H1 (cell line): ENCODE data around the gene ENTPD1. TPM values are rescaled to one million over a fixed set of nuclear protein-coding genes. Genes with fewer than 3 reads are reported as not detected.

ENCODE experiments used
- CTCF ChIA-PET: fragments of 300-600 bp; sonication (Branson Sonifier 250); formaldehyde crosslinking; loops from one replicate; lab custom pipeline; 2021; ENCODE audit not compliant: partially characterized antibody; lab: Charles Lee
- POLR2A ChIA-PET: fragments of 300-600 bp; sonication (Branson Sonifier 250); formaldehyde crosslinking; loops from one replicate; lab custom pipeline; 2021; ENCODE audit warnings: inconsistent platforms; ENCODE audit not compliant: partially characterized antibody; lab: Charles Lee
- DNase-seq, 2 experiments: peaks; one replicate each; pipeline versions ENCODE4 v3.0.0 to v3.0.0-alpha.2; 2010 to 2022; ENCODE audit warnings: low spot score in 2 of 2, low read depth in 1 of 2, mixed read lengths in 1 of 2
- FAIRE-seq: peaks from 2 replicates; lab custom pipeline; 2011; peaks lifted over from hg19 to GRCh38; lab: Jason Lieb, UNC
- H2AFZ ChIP-seq: 2 replicates; pipeline ENCODE4 v1.8.1; 2012; ENCODE audit warnings: low read length, inconsistent platforms
- H2AK5ac ChIP-seq: 2 replicates; pipeline ENCODE4 v1.6.1; 2013; ENCODE audit warnings: low read depth, low read length
- H2BK120ac ChIP-seq: replicated peaks from 2 replicates; pipeline ENCODE3; 2013; ENCODE audit warnings: low read depth, low read length, inconsistent platforms
- H2BK12ac ChIP-seq: 2 replicates; pipeline ENCODE4 v1.6.1; 2013; ENCODE audit warnings: low read depth, low read length
- H2BK15ac ChIP-seq: 2 replicates; pipeline ENCODE4 v1.6.1; 2013; ENCODE audit warnings: low read length
- H2BK20ac ChIP-seq: 2 replicates; pipeline ENCODE4 v1.6.1; 2013; ENCODE audit warnings: low read length
- H2BK5ac ChIP-seq: 2 replicates; pipeline ENCODE4 v1.6.1; 2013; ENCODE audit warnings: low read depth, low read length
- H3K14ac ChIP-seq: 2 replicates; pipeline ENCODE4 v1.6.1; 2013; ENCODE audit warnings: inconsistent platforms; ENCODE audit not compliant: insufficient read length
- H3K18ac ChIP-seq: 2 replicates; pipeline ENCODE4 v1.6.1; 2013; ENCODE audit warnings: low read length; ENCODE audit errors: extremely low read depth
- H3K23ac ChIP-seq: 2 replicates; pipeline ENCODE4 v1.6.1; 2013; ENCODE audit warnings: inconsistent platforms; ENCODE audit not compliant: insufficient read length
- H3K23me2 ChIP-seq: 2 replicates; pipeline ENCODE4 v1.6.1; 2013; ENCODE audit warnings: low read depth, low read length
- H3K27ac ChIP-seq: 2 replicates; pipeline ENCODE4 v1.6.1; 2011; ENCODE audit warnings: low read depth, low read length, inconsistent platforms
- H3K27me3 ChIP-seq, 4 experiments: replicated peaks in 1 of 4; 1 replicate in 1 of 4; 2 replicates in 3 of 4; pipeline versions ENCODE4 v1.6.1 to v1.8.1; 2011 to 2013; ENCODE audit warnings: low read length in 3 of 4, mild to moderate bottlenecking in 3 of 4, inconsistent platforms in 2 of 4, mixed read lengths in 2 of 4, moderate library complexity in 1 of 4; ENCODE audit not compliant: control insufficient read depth in 3 of 4, insufficient read depth in 3 of 4; ENCODE audit errors: extremely low read depth in 1 of 4
- H3K36me3 ChIP-seq, 4 experiments: 2 replicates each; pipeline versions ENCODE4 v1.6.1 to v1.8.1; 2011 to 2013; ENCODE audit warnings: mild to moderate bottlenecking in 4 of 4, low read length in 3 of 4, moderate library complexity in 2 of 4, control low read depth in 1 of 4, inconsistent platforms in 1 of 4; ENCODE audit not compliant: insufficient read depth in 4 of 4, control insufficient read depth in 2 of 4
- H3K4ac ChIP-seq: replicated peaks from 2 replicates; pipeline ENCODE3; 2013; ENCODE audit warnings: low read length, low read depth, mixed read lengths, inconsistent platforms; ENCODE audit not compliant: insufficient read length
- H3K4me1 ChIP-seq, 4 experiments: replicated peaks in 1 of 4; 1 replicate in 1 of 4; 2 replicates in 3 of 4; pipeline versions ENCODE4 v1.6.1 to v1.8.1; 2011 to 2013; ENCODE audit warnings: low read length in 3 of 4, inconsistent platforms in 2 of 4, mixed read lengths in 1 of 4; ENCODE audit not compliant: insufficient read depth in 4 of 4, control insufficient read depth in 3 of 4
- H3K4me2 ChIP-seq, 2 experiments: 2 replicates each; pipeline versions ENCODE4 v1.6.1 to v1.8.1; 2011 to 2013; ENCODE audit warnings: low read depth in 2 of 2, low read length in 2 of 2, control low read depth in 1 of 2, inconsistent platforms in 1 of 2, mild to moderate bottlenecking in 1 of 2; ENCODE audit not compliant: insufficient read depth in 1 of 2
- H3K4me3 ChIP-seq, 4 experiments: fragments of 200-600, 300-600 bp in 1 of 4; sonication (generic), shearing (Covaris generic), sonication (Bioruptor Twin) in 1 of 4; 2 replicates each; pipeline versions ENCODE4 v1.5.1 to v1.8.1; 2011 to 2016; ENCODE audit warnings: low read length in 4 of 4, low read depth in 3 of 4, control low read depth in 2 of 4, inconsistent platforms in 2 of 4, mild to moderate bottlenecking in 2 of 4, mixed read lengths in 1 of 4, moderate library complexity in 1 of 4; ENCODE audit not compliant: insufficient read depth in 2 of 4; ENCODE audit errors: extremely low read depth in 1 of 4
- H3K56ac ChIP-seq: replicated peaks from 2 replicates; pipeline ENCODE3; 2013; ENCODE audit warnings: low read depth, mild to moderate bottlenecking, mixed read lengths, low read length, inconsistent platforms; ENCODE audit not compliant: insufficient read length
- H3K79me1 ChIP-seq: 2 replicates; pipeline ENCODE4 v1.6.1; 2013; ENCODE audit warnings: low read depth, low read length, control low read depth
- H3K79me2 ChIP-seq, 2 experiments: 2 replicates each; pipeline versions ENCODE4 v1.6.1 to v1.8.1; 2012 to 2013; ENCODE audit warnings: low read length in 2 of 2, mild to moderate bottlenecking in 2 of 2, inconsistent platforms in 1 of 2; ENCODE audit not compliant: insufficient read depth in 2 of 2, control insufficient read depth in 1 of 2
- H3K9ac ChIP-seq, 4 experiments: replicated peaks in 1 of 4; 1 replicate in 1 of 4; 2 replicates in 3 of 4; pipeline versions ENCODE4 v1.6.1 to v1.8.1; 2011 to 2013; ENCODE audit warnings: low read depth in 3 of 4, low read length in 3 of 4, control low read depth in 2 of 4, mild to moderate bottlenecking in 2 of 4, moderate library complexity in 2 of 4, inconsistent platforms in 1 of 4; ENCODE audit errors: extremely low read depth in 1 of 4
- H3K9me3 ChIP-seq, 2 experiments: 2 replicates each; pipeline versions ENCODE4 v1.6.1 to v1.8.1; 2012 to 2013; ENCODE audit warnings: mild to moderate bottlenecking in 2 of 2, moderate library complexity in 2 of 2, control low read depth in 1 of 2, inconsistent platforms in 1 of 2, low read depth in 1 of 2, low read length in 1 of 2, mixed read lengths in 1 of 2; ENCODE audit not compliant: insufficient read depth in 2 of 2
- H4K20me1 ChIP-seq, 2 experiments: replicated peaks in 1 of 2; 2 replicates each; pipeline versions ENCODE3 to v1.8.1; 2011 to 2013; ENCODE audit warnings: inconsistent platforms in 2 of 2, low read length in 2 of 2, mild to moderate bottlenecking in 1 of 2; ENCODE audit not compliant: insufficient read depth in 2 of 2, control insufficient read depth in 1 of 2
- H4K5ac ChIP-seq: 2 replicates; pipeline ENCODE4 v1.6.1; 2013; ENCODE audit warnings: low read length, low read depth, mixed read lengths, inconsistent platforms; ENCODE audit not compliant: insufficient read length
- H4K8ac ChIP-seq: 2 replicates; pipeline ENCODE4 v1.8.0; 2013; ENCODE audit warnings: mild to moderate bottlenecking, moderate library complexity, low read length, inconsistent platforms; ENCODE audit not compliant: insufficient read depth; ENCODE audit errors: extremely low read depth
- H4K91ac ChIP-seq: replicated peaks from 2 replicates; pipeline ENCODE3; 2013; ENCODE audit warnings: low read length, mixed read lengths, inconsistent platforms; ENCODE audit not compliant: insufficient read length
- CTBP2 ChIP-seq: IDR thresholded peaks from 2 replicates; pipeline ENCODE4 v1.7.0; 2011; ENCODE audit warnings: borderline replicate concordance, mild to moderate bottlenecking, moderate library complexity, mixed read lengths, low read length; ENCODE audit not compliant: insufficient read depth, insufficient read length
- KDM5A ChIP-seq: fragments of 200-600 bp; IDR thresholded peaks from 2 replicates; pipeline ENCODE4 v1.7.1; 2012; ENCODE audit warnings: mild to moderate bottlenecking, low read length, inconsistent platforms, mixed read lengths
- SUZ12 ChIP-seq: fragments of 200-600 bp; sonication (generic); IDR thresholded peaks from 2 replicates; pipeline ENCODE4 v1.6.1; 2012; ENCODE audit warnings: mild to moderate bottlenecking, inconsistent platforms, low read length, moderate library complexity, mixed read lengths
- WGBS, 2 experiments: shearing (Covaris generic) in 1 of 2; methylation state at CpG; one replicate each; pipeline versions ENCODE4 v1.1.6 to v1.1.7; 2013 to 2015; ENCODE audit warnings: low lambda C conversion rate in 2 of 2, mixed read lengths in 2 of 2, inconsistent platforms in 1 of 2, low coverage in 1 of 2, missing lambda C conversion rate in 1 of 2; ENCODE audit not compliant: insufficient replicate concordance in 2 of 2, insufficient coverage in 1 of 2, insufficient read length in 1 of 2; ENCODE audit errors: extremely low coverage in 1 of 2, missing lambda C conversion rate in 1 of 2; 5-methylcytosine and 5-hydroxymethylcytosine counted together
- polyA plus RNA-seq, 7 experiments: library from polyadenylated mRNA; depleted of rRNA in 3 of 7; stranded (reverse) in 5 of 7; unstranded in 2 of 7; fragments of >200 nt in 5 of 7; fragments of 200-250 nt in 2 of 7; gene quantifications; 1 replicate in 5 of 7; 2 replicates in 1 of 7; 4 replicates in 1 of 7; pipeline versions ENCODE4 v1.2.1 to v1.2.3, GENCODE V29; 2011 to 2013; ENCODE audit warnings: missing spikeins in 2 of 7, mixed read lengths in 2 of 7
- total RNA-seq: library from RNA; stranded (reverse); fragmentation: NEBNext Ultra II Directional; extraction: Animal tissue kit (Norgen Biotek cat#: 25700); gene quantifications from 2 replicates; pipeline ENCODE4 v1.2.1, GENCODE V29; 2021

ENTPD1 gene
- total and polyA plus RNA-seq, 2 of the 8 experiments (the other 6 are each of a cell fraction or from before 2014, with no cell fraction given), result 2.2 to 2.5 TPM

DNA sequence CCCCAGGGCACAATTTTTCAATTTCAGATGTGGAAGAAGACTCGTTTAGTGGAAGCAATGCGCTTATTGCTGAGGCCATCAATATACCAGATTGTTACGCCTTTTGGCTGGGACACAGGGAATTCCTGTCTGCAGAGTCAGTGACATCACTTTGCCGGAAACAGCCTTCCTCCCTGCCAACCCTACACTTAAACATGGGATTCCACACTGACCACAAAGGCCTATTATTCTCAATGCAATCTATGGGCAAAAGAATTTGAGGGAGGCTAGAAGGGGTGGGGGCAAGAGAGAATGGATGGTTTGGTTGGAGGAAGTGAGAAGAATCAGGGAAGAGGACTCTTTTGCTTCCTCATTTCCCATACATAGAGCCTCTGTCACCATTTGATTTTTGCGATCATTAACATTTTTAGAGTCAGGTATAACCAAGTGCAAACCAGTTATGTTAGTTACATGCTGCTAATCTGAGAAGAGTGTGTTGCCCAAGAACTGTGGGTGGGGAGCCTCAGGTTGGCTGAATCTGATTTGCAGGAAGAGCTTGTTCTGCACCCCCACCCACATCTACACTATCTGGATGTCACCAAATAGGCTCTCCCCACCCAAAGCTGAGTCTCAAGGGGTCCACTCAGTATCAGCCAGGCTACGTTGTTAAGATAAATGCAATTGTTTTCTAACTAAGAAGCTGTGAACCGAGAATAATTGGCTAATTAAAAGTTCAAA, 58.2 kb downstream of the ENTPD1 start:
- Histone ChIP-seq H3K4me2 (no peak overlapping the region), H2BK120ac (no peak overlapping the region), H3K79me2 (no peaks in the 10 kb centered on the region), H3K79me1 (no peaks in the 10 kb centered on the region), H4K5ac (no peak overlapping the region), H3K23ac (no peak overlapping the region), H4K20me1 (no peaks in the 10 kb centered on the region), H3K23me2 (no peaks in the 10 kb centered on the region), H3K56ac (no peak overlapping the region), H3K36me3 (peaks cover 0 to 4% (median 0%) of the 10 kb centered on the region in 4 experiments; a peak in 2 of 8 replicates), H3K27ac (no peak overlapping the region), H3K9ac (no peak overlapping the region), H3K4me3 (no peak overlapping the region), H2BK12ac (no peak overlapping the region), H2BK20ac (no peak overlapping the region), H3K4me1 (no peaks in the 10 kb centered on the region), H3K18ac (no peak overlapping the region), H2BK15ac (no peak overlapping the region), H2BK5ac (no peak overlapping the region), H3K14ac (no peak overlapping the region), H2AFZ (no peak overlapping the region), H3K4ac (no peak overlapping the region), H4K8ac (no peak overlapping the region), H3K27me3 (no peaks in the 10 kb centered on the region), H2AK5ac (no peak overlapping the region), H4K91ac (no peak overlapping the region), H3K9me3 (peaks cover 0 to 18% of the 10 kb centered on the region in 2 experiments; a peak in 3 of 4 replicates)
- TF ChIP-seq CTBP2 (no peak), SUZ12 (no peak), KDM5A (no peak)
- no peak for FAIRE-seq
- CTCF ChIA-PET, result no interaction called here
- WGBS, 2 experiments, result 93% methylated on average over 7 of the region's 7 CpGs; no CpG with 5 or more reads in 1 of the 2 experiments
- POLR2A ChIA-PET, result no interaction called here
- DNase-seq, result no peak
